IMR-90 (cell line): ENCODE measurements around the gene SPRR4. TPM values are rescaled to one million over a fixed set of nuclear protein-coding genes. Genes with fewer than 3 reads are reported as not detected.

Source experiments
- ATAC-seq: fragments of 200-7000 bp; cut with Tn5 transposase; 2 replicates; pipeline ENCODE4 v1.9.1; 2020; ENCODE audit warnings: low read depth, mild to moderate bottlenecking, moderate library complexity
- BruUV-seq: library from RNA; stranded (reverse); fragments of 400-500 nt; replicated peaks from 2 replicates; lab custom pipeline; 2021; lab: Mats Ljungman, UMichigan
- CTCF ChIA-PET: fragments of 300-600 bp; formaldehyde crosslinking; extraction: SDS; loops from one replicate; lab custom pipeline; 2021; ENCODE audit warnings: antibody characterized with exemption; lab: Yijun Ruan, JAX
- POLR2A ChIA-PET: fragments of 300-600 bp; sonication (Branson Sonifier 250); formaldehyde crosslinking; loops from one replicate; lab custom pipeline; 2022; ENCODE audit warnings: antibody characterized with exemption; ENCODE audit not compliant: unreplicated experiment; lab: Charles Lee
- DNase-seq: peaks from one replicate; pipeline ENCODE4 v3.0.0; 2013
- H2AFZ ChIP-seq: replicated peaks from 2 replicates; pipeline ENCODE3; 2013; ENCODE audit warnings: low read length, mild to moderate bottlenecking; ENCODE audit not compliant: poor library complexity
- H2AK5ac ChIP-seq: 2 replicates; pipeline ENCODE4 v1.6.1; 2013; ENCODE audit warnings: low read depth, low read length, inconsistent platforms
- H2AK9ac ChIP-seq: replicated peaks from 2 replicates; pipeline ENCODE3; 2013; ENCODE audit warnings: mild to moderate bottlenecking, low read depth, low read length, moderate library complexity; ENCODE audit not compliant: poor library complexity
- H2BK120ac ChIP-seq: 2 replicates; pipeline ENCODE4 v1.6.1; 2013; ENCODE audit warnings: low read depth, low read length, inconsistent platforms
- H2BK15ac ChIP-seq: 3 replicates; pipeline ENCODE4 v1.6.1; 2013; ENCODE audit warnings: low read depth, low read length, inconsistent platforms
- H2BK20ac ChIP-seq: 2 replicates; pipeline ENCODE4 v1.6.1; 2013; ENCODE audit warnings: low read depth, mild to moderate bottlenecking, inconsistent platforms, low read length, moderate library complexity
- H2BK5ac ChIP-seq: 2 replicates; pipeline ENCODE4 v1.6.1; 2013; ENCODE audit warnings: mild to moderate bottlenecking, low read depth, low read length, inconsistent platforms; ENCODE audit not compliant: poor library complexity, severe bottlenecking
- H3K14ac ChIP-seq: replicated peaks from 2 replicates; pipeline ENCODE4 v1.6.1; 2013; ENCODE audit warnings: low read depth, low read length, inconsistent platforms
- H3K18ac ChIP-seq: 2 replicates; pipeline ENCODE4 v1.6.1; 2013; ENCODE audit warnings: low read depth, low read length, control low read depth
- H3K23ac ChIP-seq: 2 replicates; pipeline ENCODE4 v1.6.1; 2013; ENCODE audit warnings: low read depth, low read length, inconsistent platforms
- H3K27ac ChIP-seq: 2 replicates; pipeline ENCODE4 v1.5.1; 2013; ENCODE audit warnings: mild to moderate bottlenecking, control low read depth, low read length; ENCODE audit not compliant: insufficient read depth
- H3K27me3 ChIP-seq: 2 replicates; pipeline ENCODE4 v1.6.1; 2013; ENCODE audit warnings: low read length; ENCODE audit not compliant: control insufficient read depth, insufficient read depth
- H3K36me3 ChIP-seq: 2 replicates; pipeline ENCODE4 v1.6.1; 2013; ENCODE audit warnings: low read length, mixed read lengths; ENCODE audit not compliant: control insufficient read depth, insufficient read depth
- H3K4ac ChIP-seq: 2 replicates; pipeline ENCODE4 v1.6.1; 2013; ENCODE audit warnings: low read depth, low read length, inconsistent platforms
- H3K4me1 ChIP-seq: 2 replicates; pipeline ENCODE4 v1.6.1; 2013; ENCODE audit warnings: low read length, mixed read lengths; ENCODE audit not compliant: control insufficient read depth, insufficient read depth
- H3K4me2 ChIP-seq: 2 replicates; pipeline ENCODE4 v1.6.1; 2013; ENCODE audit warnings: low read depth, mild to moderate bottlenecking, control low read depth, low read length, moderate library complexity
- H3K4me3 ChIP-seq: 2 replicates; pipeline ENCODE4 v1.5.1; 2013; ENCODE audit warnings: low read depth, mild to moderate bottlenecking, control low read depth, low read length, moderate library complexity; ENCODE audit not compliant: insufficient read depth
- H3K56ac ChIP-seq: 2 replicates; pipeline ENCODE4 v1.6.1; 2013; ENCODE audit warnings: low read length, inconsistent platforms; ENCODE audit not compliant: insufficient read depth; ENCODE audit errors: extremely low read depth
- H3K79me1 ChIP-seq, 2 experiments: 2 replicates each; pipeline ENCODE4 v1.6.1; 2013; ENCODE audit warnings: low read length in 2 of 2, inconsistent platforms in 1 of 2, low read depth in 1 of 2
- H3K9ac ChIP-seq: 2 replicates; pipeline ENCODE4 v1.6.1; 2013; ENCODE audit warnings: low read depth, low read length, control low read depth
- H3K9me1 ChIP-seq: 2 replicates; pipeline ENCODE4 v1.6.1; 2013; ENCODE audit warnings: low read length, inconsistent platforms; ENCODE audit not compliant: insufficient read depth
- H3K9me3 ChIP-seq: 2 replicates; pipeline ENCODE4 v1.6.1; 2013; ENCODE audit warnings: low read length; ENCODE audit not compliant: control insufficient read depth, insufficient read depth
- H4K20me1 ChIP-seq: 2 replicates; pipeline ENCODE4 v1.6.1; 2013; ENCODE audit warnings: low read length, inconsistent platforms; ENCODE audit not compliant: insufficient read depth
- H4K5ac ChIP-seq: 2 replicates; pipeline ENCODE4 v1.6.1; 2013; ENCODE audit warnings: mild to moderate bottlenecking, low read depth, low read length, control low read depth
- H4K8ac ChIP-seq, 2 experiments: 2 replicates each; pipeline ENCODE4 v1.6.1; 2013; ENCODE audit warnings: low read depth in 2 of 2, low read length in 2 of 2, control low read depth in 1 of 2, inconsistent platforms in 1 of 2
- H4K91ac ChIP-seq: 2 replicates; pipeline ENCODE4 v1.6.1; 2013; ENCODE audit warnings: low read depth, low read length, inconsistent platforms; ENCODE audit not compliant: insufficient read depth
- FOS ChIP-seq: fragments of 150-350 bp; IDR thresholded peaks from 2 replicates; pipeline ENCODE4 v1.6.1; 2016; ENCODE audit warnings: low read depth, low read length
- MAFK ChIP-seq: IDR thresholded peaks from 2 replicates; pipeline ENCODE4 v1.6.1; 2012; ENCODE audit warnings: low read depth, low read length, improper control_type of control experiment
- NFE2L2 ChIP-seq: fragments of 150-350 bp; IDR thresholded peaks from 2 replicates; pipeline ENCODE4 v1.6.1; 2016; ENCODE audit warnings: low read depth, mild to moderate bottlenecking, low read length
- WGBS, 2 experiments: methylation state at CpG; one replicate each; pipeline versions ENCODE4 v1.1.5 to v1.1.7; 2013; ENCODE audit warnings: missing lambda C conversion rate in 2 of 2; ENCODE audit not compliant: insufficient read length in 1 of 2; ENCODE audit errors: extremely low coverage in 2 of 2; 5-methylcytosine and 5-hydroxymethylcytosine counted together
- dilution Hi-C: fragments of 300-500 bp; cut with HindIII; formaldehyde crosslinking; loops from one replicate; pipeline ENCODE4 v1.14.3; 2018; ENCODE audit warnings: low sequenced_read_pairs; ENCODE audit not compliant: unreplicated experiment
- in situ Hi-C: fragments of 300-500 bp; cut with MboI; formaldehyde crosslinking; loops from 3 replicates; pipeline ENCODE4 v1.14.3; 2019; ENCODE audit warnings: low sequenced_read_pairs, inconsistent platforms, mixed read lengths
- intact Hi-C: fragments of 100-400 bp; cut with micrococcal nuclease; formaldehyde crosslinking; loops from 2 replicates; pipeline ENCODE4 v1.10.0; 2022
- polyA plus RNA-seq, 3 experiments: library from polyadenylated mRNA; depleted of rRNA; stranded (reverse); fragments of >200 nt; gene quantifications; 2 replicates each; pipeline ENCODE4 v1.2.3, GENCODE V29; 2012; ENCODE audit warnings: low replicate concordance in 1 of 3
- total RNA-seq: library from RNA; depleted of rRNA; stranded (reverse); fragments of >200 nt; gene quantifications from 2 replicates; pipeline ENCODE4 v1.2.3, GENCODE V29; 2012

SPRR4 gene
- total and polyA plus RNA-seq, 2 of the 4 experiments (the other 2 are of a cell fraction), result not detected

GRCh38 chr1:152928671-152929070 lies 41.8 kb upstream of the SPRR4 start:
- H2BK5ac ChIP-seq, result no peak overlapping the region
- H3K27ac ChIP-seq, result no peak overlapping the region
- H2BK120ac ChIP-seq, result no peak overlapping the region
- H2BK15ac ChIP-seq, result no peak overlapping the region
- no peak overlapping the region for H2BK20ac ChIP-seq
- no peaks in the 10 kb centered on the region for H3K9me1 ChIP-seq
- no peak overlapping the region for H3K14ac ChIP-seq
- no peak overlapping the region for H4K8ac ChIP-seq
- no peaks in the 10 kb centered on the region for H3K79me1 ChIP-seq
- no peak overlapping the region for H4K5ac ChIP-seq
- H4K91ac ChIP-seq, result no peak overlapping the region
- no peak overlapping the region for H2AK5ac ChIP-seq
- H3K56ac ChIP-seq, result no peak overlapping the region
- dilution Hi-C loops (no loop called here), intact Hi-C loops (no loop called here), in situ Hi-C loops (no loop called here)
- no peak for DNase-seq
- whole genome bisulfite sequencing, 2 experiments, result no CpG with 5 or more reads among the region's 3 CpGs
- H2AK9ac ChIP-seq, result no peak overlapping the region
- TF ChIP-seq MAFK (no peak), NFE2L2 (no peak), FOS (no peak)
- no peak overlapping the region for H3K4me2 ChIP-seq
- ChIA-PET POLR2A (no interaction called here), CTCF (no interaction called here)
- H3K27me3 ChIP-seq, result no peaks in the 10 kb centered on the region
- no peak overlapping the region for H3K18ac ChIP-seq
- no peaks in the 10 kb centered on the region for H3K9me3 ChIP-seq
- H3K23ac ChIP-seq, result no peak overlapping the region
- no peaks in the 10 kb centered on the region for H3K4me1 ChIP-seq
- H3K4me3 ChIP-seq, result no peak overlapping the region
- no peaks in the 10 kb centered on the region for H4K20me1 ChIP-seq
- no peaks in the 10 kb centered on the region for H3K36me3 ChIP-seq
- no peak overlapping the region for H2AFZ ChIP-seq
- BruUV-seq, result no TSS peak
- no peak overlapping the region for H3K9ac ChIP-seq
- no peak for ATAC-seq
- H3K4ac ChIP-seq, result no peak overlapping the region
